Endothelial cell (in vitro differentiated cells): ENCODE measurements around the gene SEBOX. TPM values are rescaled to one million over a fixed set of nuclear protein-coding genes. Genes with fewer than 3 reads are reported as not detected.
"Not testable (repeated sequence)": the region's sequence is repeated elsewhere in the genome, so short reads cannot be mapped to it uniquely, and the experiment has no call there.

Source experiments
- DNase-seq: peaks from one replicate; pipeline ENCODE4 v3.0.0; 2021; ENCODE audit warnings: low spot score
- H3K27ac Mint-ChIP-seq: one replicate; pipeline ENCODE4 v1.8.0; 2021; ENCODE audit warnings: mixed read lengths, inconsistent platforms; ENCODE audit not compliant: unreplicated experiment
- H3K27me3 Mint-ChIP-seq: one replicate; pipeline ENCODE4 v1.8.0; 2021; ENCODE audit warnings: mild to moderate bottlenecking, moderate library complexity, mixed read lengths, inconsistent platforms; ENCODE audit not compliant: unreplicated experiment
- H3K36me3 Mint-ChIP-seq: one replicate; pipeline ENCODE4 v1.8.0; 2021; ENCODE audit warnings: mild to moderate bottlenecking, low read depth, mixed read lengths, inconsistent platforms; ENCODE audit not compliant: unreplicated experiment
- H3K4me1 Mint-ChIP-seq: one replicate; pipeline ENCODE4 v1.8.0; 2021; ENCODE audit warnings: mild to moderate bottlenecking, mixed read lengths, inconsistent platforms; ENCODE audit not compliant: unreplicated experiment
- H3K4me3 Mint-ChIP-seq: one replicate; pipeline ENCODE4 v1.8.0; 2021; ENCODE audit warnings: mild to moderate bottlenecking, mixed read lengths, inconsistent platforms; ENCODE audit not compliant: unreplicated experiment
- H3K9me3 Mint-ChIP-seq: one replicate; pipeline ENCODE4 v1.8.0; 2021; ENCODE audit warnings: mixed read lengths, inconsistent platforms; ENCODE audit not compliant: unreplicated experiment
- CTCF ChIP-seq: fragments of 200-600 bp; sonication (generic); IDR thresholded peaks from one replicate; pipeline ENCODE4 v1.5.0; 2021; ENCODE audit warnings: antibody characterized with exemption; ENCODE audit not compliant: unreplicated experiment
- total RNA-seq: library from RNA; stranded (reverse); fragmentation: NEBNext Ultra II Directional; extraction: Animal tissue kit (Norgen Biotek cat#: 25700); gene quantifications from one replicate; pipeline ENCODE4 v1.2.1, GENCODE V29; 2021; ENCODE audit not compliant: unreplicated experiment

Gene SEBOX
- total RNA-seq, 1 donor from 2014 or later: not detected

DNA sequence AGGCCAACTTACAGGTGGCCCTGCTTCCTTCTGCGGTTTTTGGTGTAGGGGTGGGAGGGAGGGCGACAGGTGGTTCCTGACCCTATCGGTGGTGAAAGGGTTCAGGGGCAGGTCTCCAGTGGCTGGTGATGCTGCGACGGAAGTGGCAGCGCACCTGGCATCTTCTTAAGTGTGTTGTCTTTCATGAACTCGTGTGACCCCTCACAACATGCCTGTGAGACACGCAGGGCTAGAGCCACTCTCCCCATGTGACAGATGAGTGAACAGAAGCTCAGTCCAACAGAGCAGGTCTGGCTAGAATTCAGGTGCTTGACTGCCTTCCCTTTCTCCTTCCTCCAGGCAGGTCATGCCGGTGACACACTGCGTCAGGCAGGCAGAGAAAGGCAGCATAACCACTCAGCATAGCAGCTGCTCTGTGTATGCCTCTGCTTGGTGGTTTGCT lies 21.5 kb downstream of the SEBOX start:
- no peak for TF ChIP-seq CTCF
- peaks cover 3% of the 10 kb centered on the region for H3K27me3 Mint-ChIP-seq

GRCh38 chr17:28342313-28342712 lies 22.7 kb downstream of the SEBOX start:
- no peak for TF ChIP-seq CTCF
- Mint-ChIP-seq H3K36me3 (peaks cover 35% of the 10 kb centered on the region), H3K27me3 (peaks cover 3% of the 10 kb centered on the region), H3K4me3 (no peak overlapping the region), H3K4me1 (peaks cover 17% of the 10 kb centered on the region), H3K9me3 (no peaks in the 10 kb centered on the region), H3K27ac (no peak overlapping the region)
- no peak for DNase-seq

More for the DNA sequence above, 21.5 kb downstream of the SEBOX start:
- Mint-ChIP-seq H3K9me3 (no peaks in the 10 kb centered on the region), H3K4me1 (peaks cover 6% of the 10 kb centered on the region), H3K4me3 (peak overlapping the region; percentile 62), H3K27ac (peak overlapping the region; percentile 42), H3K36me3 (peaks cover 37% of the 10 kb centered on the region)
- no peak for DNase-seq

GRCh38 chr17:28341516-28341915 lies 23.5 kb downstream of the SEBOX start:
- TF ChIP-seq CTCF: no peak
- H3K4me3 Mint-ChIP-seq: no peak overlapping the region
- peaks cover 25% of the 10 kb centered on the region for H3K4me1 Mint-ChIP-seq
- no peaks in the 10 kb centered on the region for H3K9me3 Mint-ChIP-seq
- H3K27me3 Mint-ChIP-seq: peaks cover 10% of the 10 kb centered on the region
- H3K36me3 Mint-ChIP-seq: peaks cover 35% of the 10 kb centered on the region
- H3K27ac Mint-ChIP-seq: no peak overlapping the region
- DNase-seq: no peak

GRCh38 chr17:28340374-28340773 lies 24.6 kb downstream of the SEBOX start:
- H3K27me3 Mint-ChIP-seq: peaks cover 15% of the 10 kb centered on the region
- H3K4me3 Mint-ChIP-seq: no peak overlapping the region
- H3K9me3 Mint-ChIP-seq: no peaks in the 10 kb centered on the region
- DNase-seq: no peak
- TF ChIP-seq CTCF: no peak
- peaks cover 32% of the 10 kb centered on the region for H3K36me3 Mint-ChIP-seq
- peaks cover 30% of the 10 kb centered on the region for H3K4me1 Mint-ChIP-seq
- H3K27ac Mint-ChIP-seq: peak overlapping the region; percentile 18

DNA sequence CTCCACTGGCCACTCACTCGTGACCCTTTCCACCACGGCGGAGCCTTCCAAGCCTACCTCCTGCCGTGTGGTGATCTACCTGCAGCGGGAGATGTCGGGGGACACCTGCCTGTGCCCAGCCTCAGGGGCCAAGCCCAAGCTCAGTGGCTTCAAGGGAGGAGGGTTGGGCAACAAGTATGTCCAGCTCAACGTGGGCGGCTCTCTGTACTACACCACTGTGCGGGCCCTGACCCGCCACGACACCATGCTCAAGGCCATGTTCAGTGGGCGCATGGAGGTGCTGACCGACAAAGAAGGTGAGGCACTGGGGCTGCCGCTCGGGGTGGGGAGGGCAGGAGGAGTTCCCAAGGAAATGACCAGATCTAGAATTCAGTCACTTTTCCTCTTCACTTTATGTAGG lies 25.6 kb downstream of the SEBOX start:
- DNase-seq: no peak
- no peaks in the 10 kb centered on the region for H3K9me3 Mint-ChIP-seq
- TF ChIP-seq CTCF: no peak
- peak overlapping the region; percentile 70 for H3K27ac Mint-ChIP-seq
- H3K27me3 Mint-ChIP-seq: peaks cover 23% of the 10 kb centered on the region
- no peak overlapping the region for H3K4me3 Mint-ChIP-seq
- peaks cover 37% of the 10 kb centered on the region for H3K4me1 Mint-ChIP-seq
- peaks cover 33% of the 10 kb centered on the region for H3K36me3 Mint-ChIP-seq

GRCh38 chr17:28338769-28339212 lies 26.2 kb downstream of the SEBOX start:
- not testable (repeated sequence) for DNase-seq, H3K9me3 Mint-ChIP-seq
- H3K4me1 Mint-ChIP-seq: peaks cover 43% of the 10 kb centered on the region
- H3K27me3 Mint-ChIP-seq: peaks cover 24% of the 10 kb centered on the region
- peak overlapping the region; percentile 16 for H3K27ac Mint-ChIP-seq
- peak overlapping the region; percentile 82 for H3K4me3 Mint-ChIP-seq
- H3K36me3 Mint-ChIP-seq: peaks cover 33% of the 10 kb centered on the region
